NCI-H187 (cell line): ENCODE measurements around the gene CSF3R.
A peak's percentile ranks its signal among the peaks of the same experiment; 100 is the strongest.

ENCODE experiments used
- DNase-seq, 2 experiments: peaks; one replicate each; lab custom pipeline; 2025; lab: John Stamatoyannopoulos, UW

The CSF3R gene

GRCh38 chr1:36482724-36483388, at the start of gene CSF3R:
TSS of gene CSF3R (minus strand) at chr1:36482913. CDS start at chr1:36479496, 3,417 bp downstream.
- no peak for DNase-seq

- no peak for DNase-seq
Measured at GRCh38 chr1:36531833-36532232, 49.1 kb upstream of the CSF3R start.

GRCh38 chr1:36530791-36531190, 48.1 kb upstream of the CSF3R start:
- DNase-seq, result no peak

- no peak for DNase-seq
Measured at GRCh38 chr1:36530261-36530660, 47.5 kb upstream of the CSF3R start.

- DNase-seq, result no peak
Measured at GRCh38 chr1:36529769-36530260, 47.1 kb upstream of the CSF3R start.

- no peak for DNase-seq
Measured at GRCh38 chr1:36528361-36529349, 45.9 kb upstream of the CSF3R start.

- no peak for DNase-seq
Measured at GRCh38 chr1:36525166-36525565, 42.5 kb upstream of the CSF3R start.

GRCh38 chr1:36524359-36525062, 41.8 kb upstream of the CSF3R start:
- no peak for DNase-seq

GRCh38 chr1:36523850-36524249, 41.1 kb upstream of the CSF3R start:
- no peak for DNase-seq

GRCh38 chr1:36523230-36523495, 40.5 kb upstream of the CSF3R start:
- no peak for DNase-seq

- DNase-seq, result no peak
Measured at GRCh38 chr1:36522461-36523229, 39.9 kb upstream of the CSF3R start.

GRCh38 chr1:36522021-36522420, 39.3 kb upstream of the CSF3R start:
- DNase-seq, result no peak

GRCh38 chr1:36520771-36521420, 38.2 kb upstream of the CSF3R start:
- peak in 1 of 2 experiments; percentile 7 for DNase-seq

GRCh38 chr1:36520056-36520455, 37.3 kb upstream of the CSF3R start:
- no peak for DNase-seq

- no peak for DNase-seq
Measured at GRCh38 chr1:36517011-36517771, 34.5 kb upstream of the CSF3R start.

GRCh38 chr1:36516372-36517010, 33.8 kb upstream of the CSF3R start:
- peak in 1 of 2 experiments; percentile 5 for DNase-seq

GRCh38 chr1:36515315-36516138, 32.8 kb upstream of the CSF3R start:
- DNase-seq, result no peak

GRCh38 chr1:36514501-36514900, 31.8 kb upstream of the CSF3R start:
- DNase-seq, result no peak
